Gastroesophageal sphincter (tissue), 4 donors: ENCODE measurements around the gene KDM5B. TPM values are rescaled to one million over a fixed set of nuclear protein-coding genes. Genes with fewer than 3 reads are reported as not detected.
"Not testable (repeated sequence)": the region's sequence is repeated elsewhere in the genome, so short reads cannot be mapped to it uniquely, and the experiment has no call there.

Experiments used
- ATAC-seq: fragments of 150-250 bp; one replicate; pipeline ENCODE4 v1.9.1; 2016; ENCODE audit warnings: mild to moderate bottlenecking, moderate library complexity
- H3K27ac ChIP-seq, 4 donors: fragments of 200-600 bp; sonication (generic) in 3 of 4; 1 replicate in 3 of 4; 2 replicates in 1 of 4; pipeline ENCODE4 v1.5.1; 2016 to 2019
- H3K27me3 ChIP-seq: fragments of 200-600 bp; sonication (generic); one replicate; pipeline ENCODE4 v1.5.1; 2019
- H3K36me3 ChIP-seq, 2 donors: fragments of 200-600 bp; sonication (generic); one replicate each; pipeline ENCODE4 v1.5.1; 2019; ENCODE audit warnings: control low read depth in 1 of 2
- H3K4me1 ChIP-seq, 3 donors: fragments of 200-600 bp; sonication (generic); 1 replicate in 2 of 3; 2 replicates in 1 of 3; pipeline ENCODE4 v1.5.1; 2016 to 2019; ENCODE audit warnings: control low read depth in 2 of 3
- H3K4me3 ChIP-seq, 2 donors: fragments of 200-600 bp; sonication (generic); one replicate each; pipeline ENCODE4 v1.5.1; 2019; ENCODE audit warnings: mild to moderate bottlenecking in 1 of 2, moderate library complexity in 1 of 2
- H3K9me3 ChIP-seq, 3 donors: fragments of 200-600 bp; sonication (generic); one replicate each; pipeline ENCODE4 v1.5.1; 2017 to 2019; ENCODE audit warnings: control low read depth in 2 of 3
- EP300 ChIP-seq: sonication (generic); formaldehyde crosslinking; IDR thresholded peaks from one replicate; pipeline ENCODE4 v1.6.1; 2017; ENCODE audit warnings: antibody characterized with exemption, mild to moderate bottlenecking
- POLR2A ChIP-seq, 2 donors: fragments of 450-650 bp; IDR thresholded peaks; one replicate each; pipeline ENCODE4 v1.6.1; 2017; ENCODE audit warnings: antibody characterized with exemption in 2 of 2, mild to moderate bottlenecking in 2 of 2, moderate library complexity in 1 of 2
- POLR2AphosphoS5 ChIP-seq: sonication (generic); formaldehyde crosslinking; IDR thresholded peaks from one replicate; pipeline ENCODE4 v1.6.1; 2017; ENCODE audit warnings: antibody characterized with exemption
- WGBS, 2 donors: methylation state at CpG; one replicate each; pipeline ENCODE4 v1.1.5; 2018; ENCODE audit warnings: low coverage in 1 of 2; 5-methylcytosine and 5-hydroxymethylcytosine counted together
- total RNA-seq, 4 donors: library from RNA; depleted of rRNA; stranded (reverse); fragments of >200 nt; gene quantifications; one replicate each; pipeline ENCODE4 v1.1.0, GENCODE V29; 2016
- TF ChIP-seq, protein P1 (sequence below), 4 experiments: fragments of 200-600 bp in 2 of 4; fragments of 450-650 bp in 2 of 4; sonication (generic) in 1 of 4; IDR thresholded peaks; one replicate each; pipeline ENCODE4 v1.5.1; 2017 to 2019; ENCODE audit warnings: antibody characterized with exemption in 4 of 4, mild to moderate bottlenecking in 2 of 4, moderate library complexity in 2 of 4

KDM5B gene
- total RNA-seq, 4 donors from 2014 or later = 29.2 to 41.4 (median 34.8) TPM

DNA sequence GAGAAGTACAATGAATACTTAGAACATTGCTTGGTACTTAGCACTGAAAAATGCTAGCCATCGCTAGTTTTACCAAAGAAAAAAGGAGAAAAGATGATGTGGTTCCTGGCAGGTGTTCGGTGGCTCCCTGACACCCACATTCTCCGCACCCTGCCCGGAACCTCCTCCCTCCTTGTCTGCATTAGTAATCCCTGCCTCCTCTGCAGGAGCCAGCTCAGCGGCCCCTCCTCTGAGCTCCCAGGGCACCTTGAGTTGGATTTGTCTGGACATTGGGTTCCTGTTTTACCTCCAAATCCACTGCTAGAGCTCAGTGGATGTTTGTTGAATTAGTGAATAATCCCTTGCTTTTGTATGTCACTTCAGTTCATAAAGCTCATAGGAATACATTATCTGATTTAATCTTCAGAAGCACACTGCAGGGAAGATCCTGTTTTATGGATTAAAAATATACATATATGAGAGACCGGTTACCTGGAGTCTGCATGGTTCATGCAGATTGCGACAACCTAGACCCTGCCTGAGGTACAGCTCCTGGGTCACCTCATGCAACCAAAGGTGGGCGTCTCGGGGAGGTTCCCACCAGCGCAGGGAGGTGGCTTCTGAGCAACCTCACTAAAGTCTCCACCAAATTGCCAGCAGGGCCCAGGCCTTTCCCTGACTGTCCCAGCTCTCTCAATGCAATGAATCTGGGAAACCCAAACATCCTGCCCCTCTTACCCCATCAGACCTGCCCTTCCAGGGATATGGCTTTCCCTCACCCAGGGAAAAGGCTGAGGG is 26.7 kb upstream of the KDM5B start:
- peaks cover 6% of the 10 kb centered on the region for H3K27me3 ChIP-seq
- H3K4me3 ChIP-seq = no peak overlapping the region
- no peaks in the 10 kb centered on the region for H3K36me3 ChIP-seq
- no peaks in the 10 kb centered on the region for H3K9me3 ChIP-seq
- 40 to 64% methylated on average over 1 to 7 of the region's 10 CpGs for WGBS, 2 donors
- TF ChIP-seq EP300 = no peak
- no peak for TF ChIP-seq POLR2AphosphoS5
- TF ChIP-seq, protein P1, sequence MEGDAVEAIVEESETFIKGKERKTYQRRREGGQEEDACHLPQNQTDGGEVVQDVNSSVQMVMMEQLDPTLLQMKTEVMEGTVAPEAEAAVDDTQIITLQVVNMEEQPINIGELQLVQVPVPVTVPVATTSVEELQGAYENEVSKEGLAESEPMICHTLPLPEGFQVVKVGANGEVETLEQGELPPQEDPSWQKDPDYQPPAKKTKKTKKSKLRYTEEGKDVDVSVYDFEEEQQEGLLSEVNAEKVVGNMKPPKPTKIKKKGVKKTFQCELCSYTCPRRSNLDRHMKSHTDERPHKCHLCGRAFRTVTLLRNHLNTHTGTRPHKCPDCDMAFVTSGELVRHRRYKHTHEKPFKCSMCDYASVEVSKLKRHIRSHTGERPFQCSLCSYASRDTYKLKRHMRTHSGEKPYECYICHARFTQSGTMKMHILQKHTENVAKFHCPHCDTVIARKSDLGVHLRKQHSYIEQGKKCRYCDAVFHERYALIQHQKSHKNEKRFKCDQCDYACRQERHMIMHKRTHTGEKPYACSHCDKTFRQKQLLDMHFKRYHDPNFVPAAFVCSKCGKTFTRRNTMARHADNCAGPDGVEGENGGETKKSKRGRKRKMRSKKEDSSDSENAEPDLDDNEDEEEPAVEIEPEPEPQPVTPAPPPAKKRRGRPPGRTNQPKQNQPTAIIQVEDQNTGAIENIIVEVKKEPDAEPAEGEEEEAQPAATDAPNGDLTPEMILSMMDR (IDR thresholded peaks at IDR 0.05) = no peak
- no peak for TF ChIP-seq POLR2A (IDR thresholded peaks at IDR 0.05)
- no peaks in the 10 kb centered on the region for H3K4me1 ChIP-seq
- H3K27ac ChIP-seq = no peak overlapping the region
- no peak for ATAC-seq

DNA sequence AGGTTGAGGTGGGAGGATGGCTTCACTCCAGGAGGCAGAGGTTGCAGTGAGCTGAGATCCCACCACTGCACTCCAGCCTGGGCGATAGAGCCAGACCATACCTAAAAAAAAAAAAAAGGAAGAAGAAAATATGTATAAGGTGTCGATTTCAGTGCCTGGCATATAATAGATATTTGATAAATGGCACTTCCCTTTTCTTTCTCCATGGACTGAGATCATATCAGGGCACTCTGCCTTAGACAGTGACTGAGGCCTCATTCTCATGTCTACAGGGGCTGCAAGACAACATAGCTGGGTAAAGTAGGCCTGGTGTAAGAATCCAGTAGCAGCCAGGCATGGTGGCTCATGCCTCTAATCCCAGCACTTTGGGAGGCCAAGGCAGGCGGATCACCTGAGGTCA is 23.7 kb upstream of the KDM5B start:
- H3K9me3 ChIP-seq = no peaks in the 10 kb centered on the region
- no peaks in the 10 kb centered on the region for H3K36me3 ChIP-seq
- H3K4me3 ChIP-seq = no peak overlapping the region
- WGBS, 2 donors = 90 to 92% methylated on average over 2 to 3 of the region's 3 CpGs
- no peaks in the 10 kb centered on the region for H3K4me1 ChIP-seq
- no peak for ATAC-seq
- no peak for TF ChIP-seq POLR2A (IDR thresholded peaks at IDR 0.05)
- no peak for TF ChIP-seq POLR2AphosphoS5
- TF ChIP-seq, protein P1 (IDR thresholded peaks at IDR 0.05) = no peak
- H3K27me3 ChIP-seq = no peaks in the 10 kb centered on the region
- no peak overlapping the region for H3K27ac ChIP-seq

DNA sequence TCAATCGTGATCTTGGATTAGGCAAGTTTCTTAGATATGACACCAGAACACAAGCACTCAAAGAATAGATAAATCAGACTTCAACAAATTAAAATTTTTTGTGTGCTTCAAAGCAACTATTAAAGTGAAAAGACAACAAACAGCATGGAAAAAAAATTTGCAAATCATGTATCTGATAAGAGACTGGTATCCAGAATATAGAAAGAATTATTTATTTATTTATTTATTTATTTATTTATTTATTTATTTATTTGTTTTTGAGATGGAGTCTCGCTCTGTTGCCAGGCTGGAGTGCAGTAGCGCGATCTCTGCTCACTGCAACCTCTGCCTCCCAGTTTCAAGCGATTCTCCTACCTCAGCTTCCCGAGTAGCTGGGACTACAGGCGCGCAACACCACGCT is 21.0 kb upstream of the KDM5B start:
- not testable (repeated sequence) for H3K4me1 ChIP-seq, H3K9me3 ChIP-seq, ATAC-seq, H3K27me3 ChIP-seq, H3K4me3 ChIP-seq, H3K27ac ChIP-seq, H3K36me3 ChIP-seq
- 83 to 91% methylated on average over 1 to 9 of the region's 9 CpGs for WGBS, 2 donors

DNA sequence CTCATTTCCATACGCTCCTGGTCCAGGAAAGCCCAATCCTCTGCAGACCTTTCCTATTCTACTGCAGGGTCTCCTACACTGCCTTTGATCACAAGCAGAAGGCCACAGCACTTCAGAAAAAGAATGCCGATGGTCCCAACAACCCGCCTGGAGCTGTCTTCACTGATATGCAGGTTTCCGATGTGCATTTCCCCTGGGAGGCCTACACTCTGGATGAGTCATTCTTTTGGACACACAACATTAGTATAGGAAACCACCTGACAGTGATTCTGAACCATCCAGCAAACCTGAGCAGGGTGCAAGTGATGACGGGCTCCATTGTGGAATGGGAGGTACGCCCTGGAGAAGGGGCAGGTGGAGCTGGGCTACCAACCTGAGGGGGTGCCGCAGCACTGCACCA is 17.5 kb upstream of the KDM5B start:
- Histone ChIP-seq H3K4me3 (no peak overlapping the region), H3K27me3 (no peaks in the 10 kb centered on the region), H3K36me3 (no peaks in the 10 kb centered on the region), H3K27ac (no peak overlapping the region), H3K9me3 (no peaks in the 10 kb centered on the region), H3K4me1 (no peaks in the 10 kb centered on the region)
- 100% methylated on average over 1 to 2 of the region's 7 CpGs for WGBS, 2 donors
- no peak for ATAC-seq
- TF ChIP-seq, protein P1 (IDR thresholded peaks at IDR 0.05) = no peak
- TF ChIP-seq POLR2AphosphoS5 (no peak), POLR2A (IDR thresholded peaks at IDR 0.05) (no peak), EP300 (no peak)

DNA sequence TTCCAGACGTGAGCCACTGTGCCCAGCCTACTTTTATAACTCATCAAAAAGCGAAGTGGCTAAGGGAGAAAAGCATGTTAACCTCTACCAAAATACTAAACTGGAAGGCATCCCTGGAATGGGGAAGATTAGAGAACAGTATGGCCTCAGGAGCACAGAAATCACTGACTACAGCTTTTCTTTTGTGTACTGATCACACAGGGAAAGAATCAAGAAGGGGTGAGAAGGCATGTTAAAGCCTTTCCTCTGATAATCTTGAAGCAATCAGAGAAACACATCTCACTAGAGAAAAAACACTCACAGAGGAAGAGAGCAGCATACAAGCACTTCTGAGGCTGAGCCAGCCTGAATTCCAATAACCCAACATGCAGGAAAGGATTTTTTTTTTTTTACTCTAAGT is 13.2 kb upstream of the KDM5B start:
- Histone ChIP-seq H3K9me3 (no peaks in the 10 kb centered on the region), H3K27ac (no peak overlapping the region), H3K4me3 (no peak overlapping the region), H3K4me1 (no peaks in the 10 kb centered on the region), H3K36me3 (no peaks in the 10 kb centered on the region), H3K27me3 (peaks cover 7% of the 10 kb centered on the region)
- no peak for ATAC-seq
- TF ChIP-seq POLR2A (IDR thresholded peaks at IDR 0.05) (no peak), EP300 (no peak), POLR2AphosphoS5 (no peak)
- TF ChIP-seq, protein P1 (IDR thresholded peaks at IDR 0.05) = no peak
- WGBS, 2 donors = 57% methylated on average over 1 of the region's 2 CpGs; no CpG with 5 or more reads in 1 of the 2 donors
